K562 treated with DMSO at 1 percent for 48 hours (cell line): ENCODE results near the gene TRAM1L1. TPM values are rescaled to one million over a fixed set of nuclear protein-coding genes. Genes with fewer than 3 reads are reported as not detected.

Experiments used
- total RNA-seq: library from RNA; unstranded; fragments of 300-600 nt; gene quantifications from 2 replicates; pipeline ENCODE4 v1.2.3, GENCODE V29; 2022; ENCODE audit warnings: low replicate concordance; ENCODE audit errors: extremely low read depth

TRAM1L1 gene
- not detected in 2 replicates for total RNA-seq

GRCh38 chr4:117084866-117085701 lies at the start of gene TRAM1L1:
Gene TRAM1L1 (minus strand): TSS chr4:117085576. CDS start chr4:117085393, 183 bp downstream.

